Prostate gland (tissue), 2 donors: ENCODE measurements around the gene NFATC2IP. TPM values are rescaled to one million over a fixed set of nuclear protein-coding genes. Genes with fewer than 3 reads are reported as not detected.
A peak's percentile ranks its signal among the peaks of the same experiment; 100 is the strongest.

Experiments
- DNase-seq: peaks from one replicate; pipeline ENCODE4 v3.0.0-alpha.2; 2019; ENCODE audit warnings: low spot score
- H3K27ac ChIP-seq, 2 donors: fragments of 200-600 bp; sonication (generic); 2 replicates each; pipeline ENCODE4 v1.5.1; 2017 to 2019
- H3K27me3 ChIP-seq: fragments of 200-600 bp; sonication (generic); replicated peaks from 2 replicates; pipeline ENCODE4 v1.5.1; 2019; ENCODE audit not compliant: insufficient read depth
- H3K36me3 ChIP-seq, 2 donors: fragments of 200-600 bp; sonication (generic); 1 replicate in 1 of 2; 2 replicates in 1 of 2; pipeline versions ENCODE4 v1.5.1 to v1.8.1; 2017 to 2019
- H3K4me1 ChIP-seq: fragments of 200-600 bp; sonication (generic); replicated peaks from 2 replicates; pipeline ENCODE4 v1.5.1; 2019
- H3K4me3 ChIP-seq, 2 donors: fragments of 200-600 bp; sonication (generic); 2 replicates each; pipeline ENCODE4 v1.5.1; 2017 to 2019
- H3K9me3 ChIP-seq: fragments of 200-600 bp; sonication (generic); 2 replicates; pipeline ENCODE4 v1.5.1; 2017
- POLR2A ChIP-seq: fragments of 450-650 bp; IDR thresholded peaks from one replicate; pipeline ENCODE4 v1.6.1; 2016; ENCODE audit warnings: antibody characterized with exemption, mild to moderate bottlenecking
- POLR2AphosphoS5 ChIP-seq: sonication (generic); formaldehyde crosslinking; IDR thresholded peaks from one replicate; pipeline ENCODE4 v1.6.1; 2017; ENCODE audit warnings: antibody characterized with exemption
- WGBS: methylation state at CpG from one replicate; pipeline ENCODE4 v1.1.5; 2018; 5-methylcytosine and 5-hydroxymethylcytosine counted together
- intact Hi-C: fragments of 100-400 bp; cut with DNase I; formaldehyde crosslinking; loops from one replicate; pipeline ENCODE4 v1.14.2; 2022
- total RNA-seq, 2 donors: library from RNA; depleted of rRNA; stranded (reverse); fragments of >200 nt; gene quantifications; one replicate each; pipeline ENCODE4 v1.1.0, GENCODE V29; 2016
- TF ChIP-seq, protein P1 (sequence below), 4 experiments: fragments of 200-600 bp in 2 of 4; fragments of 450-650 bp in 2 of 4; sonication (generic) in 2 of 4; IDR thresholded peaks; 1 replicate in 3 of 4; 2 replicates in 1 of 4; pipeline ENCODE4 v1.5.1; 2016 to 2019; ENCODE audit warnings: antibody characterized with exemption in 4 of 4, mild to moderate bottlenecking in 2 of 4, moderate library complexity in 2 of 4

NFATC2IP gene
- total RNA-seq, 2 donors from 2014 or later, result 18.8 to 47.3 TPM

DNA sequence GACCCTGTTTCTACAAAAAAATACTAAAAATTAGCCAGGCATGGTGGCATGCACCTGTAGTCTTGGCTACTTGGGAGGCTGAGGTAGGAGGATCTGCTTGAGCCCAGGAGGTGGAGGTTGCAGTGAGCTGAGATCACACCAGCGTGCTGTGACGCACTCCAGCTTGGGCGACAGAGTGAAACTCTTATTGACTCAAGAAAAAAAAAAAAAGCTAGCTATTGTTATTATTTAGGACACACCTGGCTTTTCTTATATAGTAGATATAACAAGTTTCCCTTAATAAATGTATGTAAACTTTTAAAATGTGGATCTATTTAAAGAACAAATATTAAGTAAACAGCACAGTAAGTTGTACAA lies 27.5 kb upstream of the NFATC2IP start:
- WGBS, result 70% methylated on average over 3 of the region's 3 CpGs
- intact Hi-C loops, result loop anchor here (5.0 kb wide), 1 partner anchor 41 kb away; no protein-coding TSS in a partner anchor

DNA sequence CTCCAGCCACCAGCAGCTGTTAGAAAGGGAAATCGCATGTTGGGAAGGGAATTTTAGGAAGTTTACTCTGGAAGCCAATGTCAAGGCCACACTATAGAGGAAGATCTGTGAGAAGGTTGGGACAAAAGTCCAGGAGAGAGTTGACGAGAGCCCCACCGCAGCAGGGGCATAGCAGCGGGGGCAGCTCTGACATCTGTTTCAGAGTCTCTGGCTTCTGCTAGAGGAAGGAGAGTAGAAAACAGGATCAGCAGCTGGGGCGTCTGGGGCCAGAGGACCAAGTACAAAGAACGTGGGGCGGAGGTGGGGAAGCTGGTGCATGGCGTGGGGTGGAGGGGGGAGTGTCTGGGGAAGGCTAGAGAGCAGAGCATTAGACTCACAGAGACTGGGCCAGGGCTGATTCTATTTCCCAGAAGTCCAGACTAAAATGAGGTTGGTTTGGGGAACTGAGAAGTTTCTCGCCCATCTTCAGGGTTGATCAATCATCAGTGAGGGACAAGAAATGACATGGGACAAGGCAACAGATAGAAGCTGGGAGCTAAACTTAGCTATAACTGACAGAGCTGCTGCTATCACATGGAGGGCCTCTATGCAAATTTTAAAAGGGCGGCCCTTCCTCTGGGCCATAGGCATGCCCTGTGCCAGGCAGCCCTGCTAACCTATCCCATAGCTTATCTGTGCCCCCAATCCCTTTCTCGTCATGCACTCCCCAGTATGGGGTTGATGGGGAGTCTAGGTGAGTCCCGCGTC lies 26.9 kb upstream of the NFATC2IP start:
- 42% methylated on average over 13 of the region's 13 CpGs for WGBS
- no peak for DNase-seq
- H3K27ac ChIP-seq, result peak overlapping the region; percentile 96 to 98
- peaks cover 0 to 6% of the 10 kb centered on the region in 2 donors for H3K36me3 ChIP-seq
- H3K9me3 ChIP-seq, result no peaks in the 10 kb centered on the region
- H3K27me3 ChIP-seq, result no peaks in the 10 kb centered on the region
- intact Hi-C loops, result loop anchor here (5.0 kb wide), 1 partner anchor 42 kb away; no protein-coding TSS in a partner anchor
- H3K4me1 ChIP-seq, result no peaks in the 10 kb centered on the region
- TF ChIP-seq, protein P1, sequence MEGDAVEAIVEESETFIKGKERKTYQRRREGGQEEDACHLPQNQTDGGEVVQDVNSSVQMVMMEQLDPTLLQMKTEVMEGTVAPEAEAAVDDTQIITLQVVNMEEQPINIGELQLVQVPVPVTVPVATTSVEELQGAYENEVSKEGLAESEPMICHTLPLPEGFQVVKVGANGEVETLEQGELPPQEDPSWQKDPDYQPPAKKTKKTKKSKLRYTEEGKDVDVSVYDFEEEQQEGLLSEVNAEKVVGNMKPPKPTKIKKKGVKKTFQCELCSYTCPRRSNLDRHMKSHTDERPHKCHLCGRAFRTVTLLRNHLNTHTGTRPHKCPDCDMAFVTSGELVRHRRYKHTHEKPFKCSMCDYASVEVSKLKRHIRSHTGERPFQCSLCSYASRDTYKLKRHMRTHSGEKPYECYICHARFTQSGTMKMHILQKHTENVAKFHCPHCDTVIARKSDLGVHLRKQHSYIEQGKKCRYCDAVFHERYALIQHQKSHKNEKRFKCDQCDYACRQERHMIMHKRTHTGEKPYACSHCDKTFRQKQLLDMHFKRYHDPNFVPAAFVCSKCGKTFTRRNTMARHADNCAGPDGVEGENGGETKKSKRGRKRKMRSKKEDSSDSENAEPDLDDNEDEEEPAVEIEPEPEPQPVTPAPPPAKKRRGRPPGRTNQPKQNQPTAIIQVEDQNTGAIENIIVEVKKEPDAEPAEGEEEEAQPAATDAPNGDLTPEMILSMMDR (IDR thresholded peaks at IDR 0.05), result no peak
- TF ChIP-seq POLR2AphosphoS5 (no peak), POLR2A (no peak)
- H3K4me3 ChIP-seq, result peak overlapping the region; percentile 61 to 77

More for the DNA sequence above, 27.5 kb upstream of the NFATC2IP start:
- H3K9me3 ChIP-seq, result no peaks in the 10 kb centered on the region
- H3K27ac ChIP-seq, result peak overlapping the region; percentile 96 to 98
- no peaks in the 10 kb centered on the region for H3K27me3 ChIP-seq
- peak overlapping the region in 1 of 2 donors; percentile 61 for H3K4me3 ChIP-seq
- no peaks in the 10 kb centered on the region for H3K4me1 ChIP-seq
- no peak for DNase-seq
- TF ChIP-seq, protein P1 (IDR thresholded peaks at IDR 0.05), result no peak
- TF ChIP-seq POLR2AphosphoS5 (no peak), POLR2A (no peak)
- H3K36me3 ChIP-seq, result peaks cover 0 to 6% of the 10 kb centered on the region in 2 donors

DNA sequence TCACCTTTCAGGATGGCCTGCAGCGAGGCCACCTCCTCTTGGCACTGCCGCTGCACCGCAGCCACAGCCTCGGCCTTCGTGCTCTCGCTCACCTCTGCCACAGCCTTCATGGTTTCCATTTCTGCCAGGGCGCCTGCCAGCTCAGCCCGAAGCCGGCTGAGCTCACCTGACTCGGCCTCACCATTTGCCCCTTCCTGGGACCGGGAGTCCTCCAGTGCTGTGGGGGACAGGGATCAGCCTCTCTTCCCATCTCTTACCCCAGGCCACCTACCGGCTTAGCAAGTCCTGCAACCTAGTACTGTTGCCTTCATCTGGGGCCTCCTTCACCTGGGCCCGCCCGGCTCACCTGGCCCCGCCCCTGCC lies 26.4 kb upstream of the NFATC2IP start:
- WGBS, result 7% methylated on average over 15 of the region's 15 CpGs
- TF ChIP-seq, protein P1 (IDR thresholded peaks at IDR 0.05), result peak in 2 of 4 experiments; percentile 58 to 64
- TF ChIP-seq POLR2A, result peak; percentile 62
- TF ChIP-seq POLR2AphosphoS5, result no peak
- Histone ChIP-seq H3K9me3 (no peaks in the 10 kb centered on the region), H3K4me1 (no peaks in the 10 kb centered on the region), H3K27ac (peak overlapping the region; percentile 96 to 98), H3K27me3 (no peaks in the 10 kb centered on the region), H3K36me3 (peaks cover 0 to under 1% of the 10 kb centered on the region in 2 donors), H3K4me3 (peak overlapping the region; percentile 61 to 77)
- DNase-seq, result no peak
- intact Hi-C loops, result loop anchor here (5.0 kb wide), 1 partner anchor 42 kb away; no protein-coding TSS in a partner anchor

DNA sequence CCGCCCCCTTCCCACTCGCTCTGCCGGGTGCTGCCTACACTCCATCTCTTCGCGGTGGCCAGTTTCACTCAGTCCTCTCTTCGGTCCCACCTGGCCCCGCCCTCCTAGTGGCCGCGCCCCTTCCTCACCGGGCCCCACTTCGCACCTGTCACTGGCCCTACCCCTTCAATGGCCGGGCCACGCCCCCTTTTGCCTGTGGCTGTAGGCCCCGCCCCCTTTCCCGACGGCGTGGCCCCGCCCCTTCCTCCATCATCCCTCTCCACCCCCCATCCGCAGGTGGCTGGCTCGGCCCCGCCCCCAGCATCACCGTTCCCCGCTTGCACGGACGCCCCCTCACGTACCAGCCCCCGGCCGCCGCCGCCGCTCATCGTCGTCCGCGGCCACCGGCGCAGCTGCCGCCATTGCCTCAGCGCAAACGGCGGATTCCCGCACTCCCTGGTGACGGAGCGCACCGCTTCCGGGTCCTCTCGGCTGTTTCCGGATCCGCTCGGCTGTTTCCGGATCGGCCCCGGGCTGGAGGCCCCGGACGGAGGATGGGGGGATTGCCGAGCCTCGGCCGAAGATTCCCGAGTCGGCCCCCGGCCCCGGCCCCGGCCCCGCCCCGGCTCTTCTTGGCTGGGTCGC lies 25.9 kb upstream of the NFATC2IP start, which contains the start of gene RABEP2:
Gene RABEP2 (minus strand): TSS at position 477 of the 624 bp plus-strand sequence. CDS start 75 bp downstream, at position 402.
- intact Hi-C loops, result loop anchor here (5.0 kb wide), 1 partner anchor 43 kb away; no protein-coding TSS in a partner anchor
- WGBS, result under 1% methylated on average over 55 of the region's 66 CpGs
- peak within 1 kb of the TSS; percentile 96 to 98 for H3K27ac ChIP-seq

More for the DNA sequence above, 25.9 kb upstream of the NFATC2IP start, which contains the start of gene RABEP2:
- no peaks in the 10 kb centered on the region for H3K9me3 ChIP-seq
- no peaks in the 10 kb centered on the region for H3K36me3 ChIP-seq
- peak; percentile 99 for DNase-seq
- H3K4me3 ChIP-seq, result peak within 1 kb of the TSS; percentile 61 to 77
- TF ChIP-seq POLR2A (peak; percentile 40), POLR2AphosphoS5 (peak; percentile 73)
- TF ChIP-seq, protein P1 (IDR thresholded peaks at IDR 0.05), result no peak
- no peaks in the 10 kb centered on the region for H3K4me1 ChIP-seq
- H3K27me3 ChIP-seq, result no peaks in the 10 kb centered on the region
